Mucosa of gallbladder (tissue), 1 donor: ENCODE data around the gene WLS. TPM values are rescaled to one million over a fixed set of nuclear protein-coding genes. Genes with fewer than 3 reads are reported as not detected.

ENCODE experiments used
- DNase-seq: peaks from one replicate; pipeline ENCODE4 v3.0.0-alpha.2; 2020; ENCODE audit warnings: low spot score
- total RNA-seq: library from RNA; stranded (reverse); gene quantifications from one replicate; pipeline ENCODE4 v1.2.1, GENCODE V29; 2021
- donor health status: DM: no; HTN: no; CAD: no.

The WLS gene
- total RNA-seq, 1 donor from 2014 or later = 205 TPM

GRCh38 chr1:68136187-68136586, 96.1 kb downstream of the WLS start:
- DNase-seq = no peak

DNA sequence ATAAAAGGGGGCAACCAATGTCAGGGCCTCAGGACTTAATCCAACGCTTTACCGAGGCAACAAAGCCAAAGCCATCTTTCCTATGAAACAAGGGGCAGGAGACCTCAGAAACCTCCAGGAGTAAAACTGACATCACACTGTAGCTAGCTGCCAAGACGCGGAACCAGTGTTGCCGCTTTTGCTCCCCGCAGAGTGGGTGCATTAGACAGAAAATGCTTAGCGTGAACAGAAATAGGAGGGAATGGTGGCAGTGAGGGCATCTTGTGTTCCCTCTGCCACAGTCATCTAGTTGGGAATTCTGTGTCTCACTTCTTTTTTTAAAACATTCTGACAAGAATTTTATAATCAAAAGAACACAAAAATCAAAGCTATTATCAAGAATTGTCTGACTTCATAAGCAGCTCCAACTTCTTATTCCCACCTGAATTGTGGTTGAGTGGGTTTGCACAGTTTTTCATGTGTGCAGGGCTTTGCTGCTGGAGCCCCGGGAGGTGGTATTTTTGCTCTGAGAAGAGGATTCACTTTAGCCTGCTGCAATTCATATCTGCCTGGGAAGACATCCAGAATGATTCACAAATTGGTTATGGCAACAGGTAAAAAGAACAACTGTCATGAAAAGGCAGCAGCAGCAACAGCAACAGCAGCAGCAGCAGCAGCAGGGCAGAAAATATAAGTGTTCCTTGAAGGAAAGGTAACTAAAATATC, 99.7 kb downstream of the WLS start:
- DNase-seq = no peak

GRCh38 chr1:68131261-68131660, 101.1 kb downstream of the WLS start:
- DNase-seq = no peak

DNA sequence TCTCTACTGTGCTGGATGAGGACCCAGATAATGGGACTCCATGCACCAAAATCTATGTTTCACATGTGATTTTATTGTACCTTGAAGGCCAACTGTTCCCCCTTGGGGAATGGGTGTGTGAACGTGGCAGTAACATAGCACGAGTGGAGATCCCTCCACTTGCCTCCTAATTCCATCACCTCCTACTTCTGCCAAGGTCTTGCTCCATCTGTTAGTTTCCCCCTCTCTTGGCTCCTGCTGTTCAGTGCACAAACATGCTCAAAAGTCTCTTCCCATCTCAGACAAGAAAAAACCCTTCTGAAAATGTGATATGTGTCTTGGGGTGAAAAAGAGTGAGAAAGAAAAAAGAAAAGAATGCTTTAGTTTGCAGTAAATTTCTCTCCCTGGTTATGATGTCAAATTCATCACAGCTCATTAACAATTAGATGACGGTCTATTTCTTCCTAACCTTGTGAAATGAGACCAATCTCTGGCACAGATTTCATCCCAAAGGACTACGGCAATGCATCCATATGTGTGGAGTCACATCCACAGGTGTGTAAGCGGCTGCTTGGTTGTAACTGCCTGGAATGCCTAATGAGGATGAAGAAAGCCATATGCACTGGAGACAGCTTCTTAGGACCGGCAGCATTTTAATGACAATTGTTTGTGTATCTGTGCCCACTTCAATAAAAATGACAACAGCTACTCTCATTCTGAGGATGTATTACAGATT, 102.6 kb downstream of the WLS start:
- DNase-seq = no peak

DNA sequence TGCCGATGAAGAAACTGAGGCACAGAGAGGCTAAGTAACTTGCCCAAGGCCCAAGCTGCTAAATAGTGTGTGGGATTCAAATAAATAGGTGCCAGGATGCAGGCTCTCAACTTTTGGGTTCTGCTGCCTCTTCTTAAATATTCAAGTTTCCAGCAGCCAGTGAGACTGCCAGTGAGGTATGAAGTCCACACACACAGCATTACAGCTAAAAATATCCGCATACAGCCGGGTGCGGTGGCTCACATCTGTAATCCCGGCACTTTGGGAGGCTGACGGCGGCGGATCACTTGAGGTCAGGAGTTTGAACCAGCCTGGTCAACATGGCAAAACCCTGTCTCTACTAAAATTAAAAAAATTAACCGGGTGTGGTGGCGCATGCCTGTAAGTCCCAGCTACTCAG, 103.5 kb downstream of the WLS start:
- DNase-seq = no peak

GRCh38 chr1:68128157-68128556, 104.2 kb downstream of the WLS start:
- DNase-seq = no peak

GRCh38 chr1:68121536-68121935, 110.8 kb downstream of the WLS start:
- no peak for DNase-seq

- peak; percentile 75 for DNase-seq
These were observed 112.1 kb downstream of the WLS start for GRCh38 chr1:68120136-68120791.

DNA sequence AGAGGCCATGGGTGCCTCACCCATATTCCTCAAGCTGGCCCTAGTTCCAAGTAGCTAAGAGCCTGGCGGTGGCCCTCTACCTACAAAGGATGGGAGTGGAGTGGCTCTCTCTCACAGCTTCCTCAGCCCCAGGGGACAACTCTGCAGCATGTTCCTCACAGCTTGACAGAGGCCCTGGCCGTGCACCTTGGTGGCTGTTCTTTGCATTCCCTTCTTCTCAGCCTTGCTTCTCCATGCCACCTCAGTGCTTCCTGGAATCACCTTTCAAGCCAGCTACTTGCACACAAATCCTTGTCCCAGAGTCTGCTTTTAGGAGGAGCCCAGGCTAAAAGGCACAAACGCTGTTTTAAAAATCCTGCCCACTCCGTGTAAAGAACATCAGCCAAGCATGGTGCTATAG, 112.9 kb downstream of the WLS start:
- no peak for DNase-seq

- DNase-seq = no peak
These were observed 114.9 kb downstream of the WLS start for GRCh38 chr1:68117416-68117815.

GRCh38 chr1:68116643-68117235, 115.6 kb downstream of the WLS start:
- DNase-seq = peak; percentile 58

DNA sequence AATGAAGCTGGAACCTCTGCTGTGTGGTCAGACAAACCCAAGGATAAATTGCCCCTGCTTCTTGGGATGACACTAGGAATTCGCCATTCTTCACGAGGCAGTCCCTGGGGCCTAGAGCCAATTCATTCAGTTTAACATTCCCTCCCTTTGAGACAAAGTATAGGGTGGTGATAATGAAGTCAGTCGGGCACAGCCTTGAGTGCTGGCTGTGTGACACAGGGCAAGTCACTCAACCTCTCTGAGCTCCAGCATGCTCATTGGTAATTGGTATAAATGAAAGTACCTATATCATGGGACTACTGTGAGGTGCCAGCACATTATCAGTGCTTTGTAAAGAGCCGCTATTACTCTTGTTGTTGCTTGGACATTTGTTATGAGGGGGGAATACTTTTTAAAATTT, 117.0 kb downstream of the WLS start:
- DNase-seq = no peak

- DNase-seq = no peak
These were observed 118.4 kb downstream of the WLS start for GRCh38 chr1:68113966-68114365.

DNA sequence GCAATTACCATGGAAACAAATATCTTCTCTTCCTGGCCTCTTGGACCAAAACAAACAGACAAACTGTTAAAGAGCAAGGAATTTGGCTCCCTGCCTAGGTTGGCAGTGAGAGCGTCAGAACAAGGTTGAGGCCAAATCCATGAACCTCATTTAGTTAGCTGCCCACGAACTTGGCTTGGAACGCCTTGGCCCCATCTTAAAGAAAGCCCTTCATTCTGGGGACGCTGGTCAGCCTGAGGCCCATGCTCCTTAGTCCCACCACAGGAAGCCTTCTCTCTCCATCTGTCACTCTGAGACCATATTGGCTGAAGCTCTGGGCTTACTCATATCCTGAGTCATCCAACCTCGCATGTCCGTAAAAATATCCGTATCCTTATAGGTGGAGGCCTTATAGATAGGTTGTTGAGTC, 119.5 kb downstream of the WLS start:
- no peak for DNase-seq

DNA sequence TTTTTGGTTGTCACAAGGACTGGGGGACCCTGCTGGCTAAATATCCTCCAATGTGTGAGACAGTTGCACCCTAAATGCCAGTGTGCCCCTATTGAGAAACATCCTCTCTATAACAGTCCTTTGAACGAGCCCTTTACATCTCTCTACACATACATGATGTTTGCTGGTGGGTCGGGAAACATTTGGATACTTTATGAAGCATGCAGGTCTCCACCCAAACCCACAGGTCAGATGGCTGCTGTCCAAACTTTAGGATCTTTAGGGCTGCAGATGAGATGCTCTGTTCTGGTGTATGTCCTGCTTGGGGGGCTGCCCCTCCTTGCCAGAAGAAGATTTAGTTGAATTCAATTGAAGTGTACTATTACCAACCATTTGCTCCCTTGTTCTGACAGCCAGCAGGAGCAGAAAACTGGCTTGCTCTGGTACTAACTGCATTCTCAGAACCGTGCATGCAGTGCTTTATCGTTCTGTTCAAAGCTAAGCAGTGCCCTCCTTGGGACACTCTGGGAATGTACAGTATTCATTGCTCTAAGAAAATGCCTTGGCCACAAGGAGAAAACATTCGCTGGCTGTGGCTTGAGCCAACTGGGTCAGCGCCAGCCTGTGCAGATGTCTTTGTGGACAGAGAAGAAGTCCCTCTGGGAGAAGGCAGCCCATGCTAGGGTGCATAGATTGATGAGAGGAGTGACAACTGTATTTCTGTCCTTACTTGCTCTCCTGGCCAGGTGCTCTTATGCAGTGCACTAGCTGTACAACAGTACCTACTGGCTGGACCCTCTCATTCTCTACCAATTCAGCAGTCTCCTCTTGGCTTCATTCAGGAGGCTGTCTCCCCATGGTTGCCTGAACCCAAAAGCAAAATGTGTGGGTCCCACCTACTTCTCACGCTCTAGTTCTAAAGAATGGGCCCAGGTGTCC, 120.5 kb downstream of the WLS start:
- DNase-seq = peak; percentile 73

DNA sequence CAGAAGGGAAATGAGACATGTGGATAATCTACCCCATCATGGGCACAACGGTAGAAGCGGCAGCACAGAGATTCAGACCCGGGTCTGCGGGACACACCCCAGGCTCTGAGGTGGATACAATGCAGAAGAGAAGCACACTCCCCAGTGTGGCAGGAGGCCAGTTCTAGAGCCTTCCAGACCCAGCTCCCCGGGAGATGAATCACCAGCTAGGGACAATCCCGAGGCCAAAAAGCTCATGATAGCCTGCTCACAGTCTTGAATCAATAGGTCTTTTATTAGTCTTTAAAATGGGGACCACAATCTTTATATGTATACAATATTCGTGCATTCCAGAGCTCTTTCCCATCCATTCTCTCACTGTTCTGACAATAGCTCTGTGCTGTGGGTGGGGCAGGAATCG, 124.6 kb downstream of the WLS start:
- no peak for DNase-seq

DNA sequence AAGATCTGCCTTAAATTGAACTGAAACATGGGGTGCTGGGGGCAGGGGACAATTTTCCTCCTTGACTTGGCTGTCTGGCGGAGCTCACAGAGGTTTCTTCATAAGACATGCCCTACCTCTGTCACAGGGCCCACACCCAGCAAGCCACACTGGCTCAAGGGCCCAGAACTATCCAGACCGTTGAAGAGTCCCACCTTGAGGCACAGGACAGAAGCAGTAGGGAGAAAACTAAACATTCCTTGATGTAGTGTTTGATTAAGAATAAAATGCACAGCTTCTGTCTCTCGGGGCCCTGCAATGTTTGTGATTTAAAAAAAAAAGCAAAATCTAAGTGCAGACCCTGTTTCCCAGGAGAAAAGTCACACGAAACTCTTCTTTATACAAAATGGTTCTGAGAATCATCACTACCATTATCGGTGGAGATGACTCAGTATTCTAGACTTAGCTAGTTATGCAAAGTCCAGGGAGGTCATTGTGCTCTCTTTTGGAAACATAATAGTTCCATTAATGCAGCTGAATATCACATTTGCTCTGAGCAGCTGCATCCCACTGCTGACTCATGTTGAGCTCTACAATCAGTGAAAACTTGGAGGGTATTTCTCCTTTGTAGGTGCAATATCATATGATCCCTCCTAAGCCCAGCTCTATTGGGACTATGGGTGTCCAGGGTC, 128.3 kb downstream of the WLS start:
- DNase-seq = no peak

GRCh38 chr1:68103011-68103545, 129.2 kb downstream of the WLS start:
- DNase-seq = no peak

DNA sequence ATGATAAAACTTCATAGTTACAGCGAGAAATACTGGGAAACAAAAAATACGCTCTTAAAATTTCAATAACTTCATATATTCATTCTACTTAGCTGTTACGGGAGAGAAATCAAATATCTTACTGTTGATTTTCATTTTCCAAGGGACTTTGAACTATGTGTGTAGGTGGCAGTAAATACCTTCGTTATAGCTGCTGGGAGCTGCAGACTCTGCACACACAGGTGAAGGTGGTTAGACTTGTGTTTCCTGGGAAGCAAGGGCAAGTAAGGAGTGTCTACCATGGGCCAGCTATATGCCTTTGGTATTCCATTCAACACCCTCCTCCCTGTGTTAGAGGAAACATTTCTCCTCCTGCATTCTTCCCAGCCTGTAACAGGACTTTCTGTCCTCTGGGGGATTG, 130.5 kb downstream of the WLS start:
- no peak for DNase-seq

GRCh38 chr1:68100571-68100970, 131.8 kb downstream of the WLS start:
- no peak for DNase-seq

GRCh38 chr1:68093737-68094136, 138.6 kb downstream of the WLS start:
- DNase-seq = no peak
